NCI-H446 (cell line): ENCODE data around the gene VN1R5.
"Not testable (repeated sequence)": the region's sequence is repeated elsewhere in the genome, so short reads cannot be mapped to it uniquely, and the experiment has no call there.

Source experiments
- DNase-seq, 2 experiments: peaks; one replicate each; lab custom pipeline; 2025; lab: John Stamatoyannopoulos, UW

VN1R5 gene

DNA sequence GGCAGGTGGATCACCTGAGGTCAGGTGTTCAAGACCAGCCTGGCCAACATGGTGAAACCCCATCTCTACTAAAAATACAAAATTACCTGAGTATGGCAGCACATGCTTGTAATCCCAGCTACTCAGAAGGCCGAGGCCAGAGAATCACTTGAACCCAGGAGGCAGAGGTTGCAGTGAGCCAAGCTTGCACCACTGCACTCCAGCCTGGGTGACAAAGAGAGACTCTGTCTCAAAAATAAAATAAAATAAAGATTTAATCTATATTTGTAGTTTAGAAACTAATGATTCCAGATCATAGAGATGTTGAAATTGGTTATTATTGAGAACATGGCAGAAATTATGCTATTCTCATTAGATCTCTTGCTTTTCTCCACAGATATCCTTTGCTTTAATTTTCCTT lies at the start of gene VN1R5:
VN1R5 (plus strand) TSS at position 301 of the 400 bp plus-strand sequence.
- not testable (repeated sequence) for DNase-seq

DNA sequence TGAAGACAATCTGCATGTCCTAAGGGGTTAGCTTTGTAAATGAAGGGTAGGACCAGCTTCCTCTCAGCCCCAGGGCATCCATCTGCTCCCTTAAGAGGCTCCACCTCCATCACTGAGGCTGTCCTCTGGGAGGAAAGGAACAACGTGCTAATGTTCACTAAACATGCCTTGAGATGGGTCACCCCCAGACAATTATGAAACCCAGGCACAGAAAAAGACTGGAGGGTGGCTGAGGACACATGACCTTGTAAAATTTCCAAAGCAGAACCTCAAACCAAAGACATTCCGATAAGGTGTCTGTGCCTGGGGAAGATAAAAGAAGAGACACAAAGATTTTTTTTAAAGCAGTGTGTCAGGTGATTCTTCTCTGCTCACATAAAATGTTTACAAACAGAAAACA lies 46.5 kb upstream of the VN1R5 start:
- no peak for DNase-seq

DNA sequence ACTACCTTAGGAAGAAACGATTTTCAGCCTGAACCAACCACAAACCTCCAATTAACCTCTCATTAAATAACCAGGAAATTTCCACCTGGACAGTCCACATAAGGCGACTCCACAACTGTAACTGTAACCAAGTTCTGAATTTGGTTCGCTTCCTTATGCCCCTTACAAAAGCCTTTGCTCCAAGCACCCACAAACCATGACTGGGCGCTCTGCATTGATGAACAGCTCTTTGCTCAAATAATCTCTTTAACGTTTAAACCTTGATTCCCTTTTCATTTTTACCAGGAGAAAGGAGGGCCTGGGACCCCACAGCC lies 45.9 kb upstream of the VN1R5 start:
- no peak for DNase-seq

DNA sequence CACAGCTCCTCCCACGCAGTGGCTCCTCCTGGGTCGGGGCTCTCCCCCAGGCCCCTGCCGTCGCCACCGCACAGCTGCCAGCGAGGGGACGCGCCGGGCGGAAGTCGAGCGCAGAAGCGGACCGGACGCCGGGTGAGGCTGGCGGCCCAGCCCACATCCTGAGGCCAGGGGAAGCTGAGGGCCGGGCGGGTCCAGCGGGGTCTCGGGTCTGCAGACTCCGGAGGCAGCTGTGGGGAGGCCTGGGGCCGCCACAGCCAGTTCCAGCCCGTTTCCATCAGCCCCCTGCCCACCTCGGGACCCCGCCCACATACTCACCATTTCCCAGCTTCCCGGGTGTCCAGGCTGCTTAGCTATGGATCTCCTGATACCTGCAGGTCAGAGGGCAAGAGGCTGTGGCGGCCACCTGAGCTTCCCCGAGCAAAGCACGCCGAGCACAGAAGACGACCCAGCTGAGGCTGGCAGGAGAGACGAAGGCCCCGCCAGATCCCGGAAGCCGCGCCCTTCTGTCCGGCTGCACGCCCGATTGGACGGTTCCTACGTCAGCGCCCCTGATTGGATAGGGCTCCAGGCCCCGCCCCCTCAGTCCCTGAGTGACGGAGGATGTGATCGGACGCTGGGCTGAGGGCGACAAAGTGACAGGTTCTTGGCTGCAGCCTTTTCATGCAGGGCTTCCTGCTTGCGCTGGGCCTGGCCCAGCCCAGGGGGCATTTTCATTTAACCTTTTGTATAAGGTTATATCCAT lies 45.3 kb upstream of the VN1R5 start:
- peak; percentile 95 to 97 for DNase-seq

DNA sequence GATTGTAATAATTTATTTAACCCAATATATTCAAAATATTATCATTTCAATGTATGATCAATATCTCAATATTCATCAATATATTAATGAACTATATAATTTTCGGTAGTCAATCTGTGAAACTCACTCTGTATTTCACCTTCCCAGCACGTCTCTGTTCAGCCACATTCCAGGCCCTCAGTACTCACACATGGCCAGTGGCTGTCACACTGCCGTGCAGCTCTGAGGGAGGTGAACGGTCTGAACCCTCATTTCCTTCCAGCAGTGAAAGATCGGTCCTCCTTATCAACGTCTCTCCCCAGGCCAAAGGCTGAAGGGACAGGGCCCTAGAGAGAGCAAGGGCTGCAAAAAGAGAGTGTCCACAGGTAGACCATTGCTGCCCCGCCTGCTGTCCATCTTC lies 44.5 kb upstream of the VN1R5 start:
- no peak for DNase-seq

DNA sequence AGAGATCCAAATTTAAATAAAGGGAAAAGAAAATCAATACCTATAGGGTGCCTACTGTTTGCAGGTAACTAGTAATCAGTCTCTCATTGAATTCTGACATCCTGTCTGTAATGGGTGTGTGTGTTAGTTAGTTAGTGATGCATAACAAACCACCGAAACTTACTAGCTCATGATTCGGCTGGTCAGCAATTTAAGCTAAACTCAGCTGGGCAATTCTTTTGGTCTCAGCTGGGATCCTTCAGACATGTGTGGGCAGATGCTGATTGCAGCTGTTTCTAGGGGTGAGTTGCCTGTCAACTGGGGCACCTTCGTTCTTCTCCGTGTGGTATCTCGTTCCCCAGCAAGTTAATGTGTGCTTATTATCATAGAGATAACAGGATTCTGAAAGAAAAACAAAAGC lies 43.9 kb upstream of the VN1R5 start:
- DNase-seq = no peak

DNA sequence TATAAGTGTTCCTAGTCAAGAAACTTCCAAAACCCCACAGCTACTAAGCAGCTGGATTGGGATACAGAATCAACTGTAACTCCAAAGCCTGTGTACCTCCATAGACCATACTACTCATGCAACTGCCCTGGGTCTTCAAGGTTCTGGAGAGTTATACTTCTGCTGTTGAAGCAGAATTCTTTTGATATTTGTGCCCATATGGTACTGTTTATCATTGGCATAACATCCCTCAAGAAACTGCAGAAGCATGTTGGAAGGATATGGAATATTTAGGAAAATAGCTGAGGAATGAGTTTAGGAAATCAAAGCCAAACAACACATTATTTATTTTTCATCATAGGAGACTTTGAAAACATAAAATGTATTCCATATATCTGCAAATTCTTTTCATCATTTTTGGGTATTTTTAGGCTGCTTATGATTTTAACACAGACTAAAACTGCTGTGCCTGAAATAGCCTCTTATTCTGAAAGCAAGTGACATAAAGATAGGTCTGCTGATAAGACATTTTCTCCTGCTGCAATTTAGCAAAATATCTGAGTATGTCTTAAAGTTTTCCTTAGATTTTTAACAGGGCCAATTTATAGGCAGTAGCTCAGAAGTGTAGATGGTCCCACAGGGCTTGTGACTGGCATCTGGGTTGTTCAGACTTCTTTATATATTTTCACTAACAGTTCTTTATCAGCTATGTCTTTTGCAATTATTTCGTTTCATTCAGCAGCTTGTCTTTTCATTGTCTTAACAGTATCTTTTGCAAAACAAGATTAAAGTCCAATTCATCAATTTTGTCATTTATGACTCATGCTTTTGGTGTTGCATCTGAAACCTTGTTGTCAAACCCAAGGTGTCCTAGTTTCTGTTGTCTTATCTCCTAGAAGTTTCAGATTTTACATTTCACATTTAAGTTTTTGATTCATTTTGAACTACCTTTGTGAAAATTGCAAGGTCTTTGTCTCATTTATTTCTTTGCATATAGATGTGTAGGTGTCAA lies 43.0 kb upstream of the VN1R5 start:
- no peak for DNase-seq

DNA sequence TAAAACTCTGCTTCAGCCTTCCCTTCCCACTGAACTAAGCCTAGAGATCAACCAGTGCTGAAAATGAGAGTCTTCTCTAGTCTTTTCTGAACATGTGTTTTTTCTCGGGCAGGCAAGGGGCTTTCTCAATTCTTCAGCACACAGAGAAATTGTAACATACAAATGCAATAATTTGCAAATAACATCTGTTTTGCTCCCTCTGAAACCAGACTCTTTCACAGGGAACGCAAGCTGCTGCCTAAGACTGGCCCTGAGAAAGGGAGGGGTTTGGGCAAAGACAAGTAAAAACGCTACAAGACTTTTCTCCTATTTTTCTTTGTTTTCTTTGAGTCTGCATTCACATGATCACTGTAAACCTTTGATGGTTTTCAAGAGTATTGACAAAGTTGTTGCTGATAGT lies 39.6 kb upstream of the VN1R5 start:
- no peak for DNase-seq

DNA sequence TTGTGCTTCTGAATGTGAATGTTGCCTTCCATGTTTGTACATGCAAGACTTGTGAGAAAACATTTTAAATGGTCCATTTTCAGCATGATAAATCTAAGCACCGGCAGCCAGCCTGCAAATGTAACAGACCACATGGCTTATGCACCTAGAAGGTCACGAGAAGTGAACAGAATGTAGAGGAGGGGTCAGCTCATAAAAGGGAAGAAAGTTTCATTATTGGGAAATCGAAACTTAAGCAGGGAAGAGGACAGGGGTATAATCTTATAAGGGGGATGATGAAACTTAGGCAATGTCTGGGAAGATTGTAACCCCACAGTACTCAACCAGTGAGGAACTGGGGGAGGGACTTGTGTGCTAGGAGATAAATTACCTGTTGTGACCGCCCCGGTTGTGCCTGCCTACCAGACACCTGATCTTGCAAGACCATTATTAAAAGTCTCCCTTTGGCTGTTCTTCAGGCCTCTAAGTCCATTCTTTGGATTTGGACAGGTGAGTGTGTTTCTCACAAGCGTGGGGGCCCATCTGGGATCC lies 37.7 kb upstream of the VN1R5 start:
- no peak for DNase-seq

DNA sequence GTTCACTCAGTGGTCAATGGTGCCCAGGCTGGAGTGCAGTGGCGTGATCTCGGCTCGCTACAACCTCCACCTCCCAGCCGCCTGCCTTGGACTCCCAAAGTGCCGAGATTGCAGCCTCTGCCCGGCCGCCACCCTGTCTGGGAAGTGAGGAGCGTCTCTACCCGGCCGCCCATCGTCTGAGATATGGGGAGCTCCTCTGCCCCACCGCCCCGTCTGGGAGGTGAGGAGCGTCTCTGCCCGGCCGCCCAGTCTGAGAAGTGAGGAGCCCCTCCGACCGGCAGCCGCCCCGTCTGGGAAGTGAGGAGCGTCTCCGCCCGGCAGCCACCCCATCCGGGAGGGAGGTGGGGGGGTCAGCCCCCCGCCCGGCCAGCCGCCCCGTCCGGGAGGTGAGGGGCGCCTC lies 35.6 kb upstream of the VN1R5 start:
- not testable (repeated sequence) for DNase-seq

DNA sequence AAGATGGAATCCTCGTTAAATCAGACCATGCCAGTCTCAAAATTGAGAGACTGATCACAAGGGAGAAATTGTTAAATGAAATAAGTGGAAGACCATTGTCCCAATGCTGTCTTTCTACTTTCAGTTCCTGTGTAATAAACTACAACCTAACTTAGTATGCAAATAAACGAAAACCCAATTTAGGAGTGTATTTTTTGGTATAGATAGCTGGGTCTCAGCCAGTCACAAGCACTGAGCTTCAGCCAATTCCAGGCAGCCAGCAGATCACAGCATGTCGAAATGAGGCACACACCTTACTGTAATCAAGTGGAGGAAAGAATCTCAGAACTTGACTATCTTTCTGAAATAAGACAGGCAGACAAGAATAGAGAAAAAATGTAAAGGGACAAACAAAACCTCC lies 33.0 kb upstream of the VN1R5 start:
- no peak for DNase-seq

DNA sequence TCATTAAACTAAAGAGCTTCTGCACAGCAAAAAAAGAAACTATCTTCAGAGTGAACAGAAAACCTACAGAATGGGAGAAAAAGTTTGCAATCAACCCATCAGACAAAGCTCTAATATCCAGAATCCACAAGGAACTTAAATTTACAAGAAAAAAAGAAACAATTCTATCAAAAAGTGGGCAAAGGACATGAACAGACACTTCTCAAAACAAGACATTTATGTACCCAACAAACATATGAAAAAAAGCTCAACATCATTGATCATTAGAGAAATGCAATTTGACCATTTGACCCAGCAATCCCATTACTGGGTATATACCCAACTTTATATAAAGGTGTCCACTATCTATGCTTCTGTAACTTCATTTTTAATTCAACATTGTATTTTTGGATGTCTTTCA lies 31.1 kb upstream of the VN1R5 start:
- no peak for DNase-seq

DNA sequence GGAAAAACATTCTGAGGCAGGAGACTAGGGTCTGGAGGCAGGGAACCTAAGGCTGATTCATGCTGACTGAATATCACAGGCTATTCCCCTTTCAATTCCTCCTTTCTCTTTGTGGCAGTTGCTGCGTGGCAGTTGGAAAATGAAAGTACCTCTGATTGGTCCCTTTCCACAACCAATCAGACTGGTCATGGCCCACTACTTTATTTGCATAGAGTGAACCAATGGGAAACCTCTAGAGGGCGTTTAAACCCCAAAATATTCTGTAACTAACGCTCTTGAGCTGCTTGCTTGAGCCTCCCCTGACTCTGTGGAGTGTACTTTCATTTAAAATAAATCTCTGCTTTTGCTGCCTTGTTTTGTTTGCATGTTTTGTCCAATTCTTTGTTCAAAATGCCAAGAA lies 27.7 kb upstream of the VN1R5 start:
- no peak for DNase-seq

DNA sequence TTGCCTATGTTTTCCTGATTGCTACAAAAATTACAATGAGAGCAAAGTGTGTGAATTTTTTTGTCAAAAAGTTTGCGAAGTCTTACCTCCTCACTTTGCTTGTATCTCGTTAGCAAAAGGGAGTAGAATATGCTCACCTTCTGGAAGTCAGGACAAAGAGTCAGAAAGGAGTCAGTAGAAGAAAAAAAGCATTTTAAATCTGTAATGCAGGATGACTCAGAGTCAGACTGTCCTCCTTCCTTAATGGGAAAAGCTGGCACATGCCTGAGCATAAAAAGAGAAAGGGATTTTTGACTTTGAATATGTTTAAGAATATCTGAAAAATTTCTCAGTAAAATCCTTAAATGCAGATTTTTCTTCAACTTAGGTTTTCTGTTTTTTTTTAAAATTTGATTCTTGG lies 14.2 kb upstream of the VN1R5 start:
- DNase-seq = no peak

DNA sequence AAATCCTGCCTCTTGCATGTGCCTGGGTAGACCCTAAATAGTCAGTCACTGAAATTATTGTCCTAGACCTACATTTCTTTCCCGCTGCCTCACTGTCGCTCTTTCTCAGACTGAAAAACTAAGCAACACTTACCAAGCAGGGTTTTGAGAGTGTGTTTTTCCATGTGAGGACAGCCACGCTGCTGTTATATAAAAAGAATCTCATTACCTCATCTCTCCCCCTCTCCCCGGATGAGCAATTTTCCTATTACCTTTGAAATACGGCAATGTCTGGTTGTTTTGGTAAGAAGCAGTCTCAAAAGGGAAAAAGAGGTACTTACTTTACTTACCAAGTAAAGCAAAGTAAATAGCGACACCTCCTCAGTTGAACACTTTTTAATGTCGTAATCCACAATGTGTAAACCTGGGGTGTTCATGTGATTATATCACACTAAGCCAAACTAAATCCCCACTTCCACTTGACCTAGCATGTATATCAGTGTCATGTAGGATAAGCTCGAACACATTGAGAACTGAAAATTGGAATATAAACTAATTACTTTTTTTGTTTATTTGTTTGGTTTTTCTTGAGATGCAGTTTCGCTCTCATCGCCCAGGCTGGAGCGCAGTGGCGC lies 12.2 kb upstream of the VN1R5 start:
- DNase-seq = no peak

DNA sequence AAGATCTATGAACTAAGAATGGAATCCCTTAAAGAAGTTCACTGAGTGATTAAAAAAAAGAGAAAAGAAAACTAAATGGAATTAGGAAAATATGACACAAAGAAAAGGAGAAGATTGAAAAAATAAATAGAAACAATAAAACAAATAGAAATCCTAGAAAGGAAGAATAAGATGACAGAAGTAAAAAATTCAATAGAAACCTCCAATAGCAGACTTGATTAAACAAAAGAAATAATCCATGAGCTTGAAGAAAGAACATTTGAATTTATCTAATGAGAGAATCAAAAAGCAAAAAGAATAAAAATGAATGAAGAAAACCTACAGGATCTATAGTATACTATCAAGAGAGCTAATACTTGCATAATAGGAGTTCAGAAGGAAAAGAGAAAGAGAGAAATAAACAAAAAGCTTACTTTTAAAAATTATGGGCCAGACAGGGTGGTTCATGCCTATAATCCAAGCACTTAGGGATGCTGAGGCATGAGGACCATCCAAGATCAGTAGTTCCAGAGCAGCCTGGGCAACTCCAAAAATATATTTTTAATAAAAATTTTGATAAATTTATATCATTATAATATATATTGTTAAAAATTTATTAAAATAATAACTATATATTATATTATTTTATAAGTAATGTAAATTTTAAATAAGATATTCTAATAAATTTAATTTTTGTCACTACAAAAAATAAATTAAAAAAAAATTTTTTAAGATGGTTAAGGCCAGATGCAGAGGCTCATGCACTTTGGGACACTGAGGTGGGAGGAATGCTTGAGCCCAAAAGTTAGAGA lies 9.4 kb upstream of the VN1R5 start:
- DNase-seq = no peak

DNA sequence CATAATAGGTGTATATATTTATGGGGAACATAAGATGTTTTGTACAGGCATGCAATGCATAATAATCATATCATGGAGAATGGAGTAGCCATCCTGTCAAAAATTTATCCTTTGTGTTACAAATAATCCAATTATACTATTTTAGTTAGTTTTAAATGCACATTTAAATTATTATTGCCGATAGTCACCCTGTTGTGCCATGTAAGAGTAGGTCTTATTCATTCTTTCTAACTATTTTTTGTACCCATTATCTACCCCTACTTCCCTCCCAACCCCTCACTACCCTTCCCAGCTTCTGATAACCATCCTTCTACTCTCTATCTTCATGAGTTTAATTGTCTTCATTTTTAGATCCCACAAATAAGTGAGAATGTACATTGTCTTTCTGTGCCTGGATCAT lies 8.3 kb upstream of the VN1R5 start:
- no peak for DNase-seq

DNA sequence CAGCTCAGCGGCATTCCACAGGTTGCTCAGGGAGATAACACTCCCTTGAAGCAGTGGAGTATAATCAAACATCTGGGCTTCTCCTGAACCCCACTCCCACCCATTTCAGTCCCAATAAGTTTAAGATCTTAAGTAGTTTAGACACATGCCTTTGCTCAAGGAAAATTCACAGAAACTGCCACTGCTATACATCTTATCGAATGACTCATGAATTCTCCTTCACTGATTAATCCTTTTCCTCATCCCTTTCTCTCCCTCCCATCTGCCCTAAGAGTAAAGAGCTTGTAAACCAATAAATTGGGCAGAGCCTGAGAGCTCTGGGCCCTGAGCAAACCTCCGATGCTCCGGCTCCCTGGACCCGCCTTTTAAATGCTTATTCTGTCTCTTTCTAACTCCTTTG lies 10.2 kb downstream of the VN1R5 start:
- DNase-seq = no peak

DNA sequence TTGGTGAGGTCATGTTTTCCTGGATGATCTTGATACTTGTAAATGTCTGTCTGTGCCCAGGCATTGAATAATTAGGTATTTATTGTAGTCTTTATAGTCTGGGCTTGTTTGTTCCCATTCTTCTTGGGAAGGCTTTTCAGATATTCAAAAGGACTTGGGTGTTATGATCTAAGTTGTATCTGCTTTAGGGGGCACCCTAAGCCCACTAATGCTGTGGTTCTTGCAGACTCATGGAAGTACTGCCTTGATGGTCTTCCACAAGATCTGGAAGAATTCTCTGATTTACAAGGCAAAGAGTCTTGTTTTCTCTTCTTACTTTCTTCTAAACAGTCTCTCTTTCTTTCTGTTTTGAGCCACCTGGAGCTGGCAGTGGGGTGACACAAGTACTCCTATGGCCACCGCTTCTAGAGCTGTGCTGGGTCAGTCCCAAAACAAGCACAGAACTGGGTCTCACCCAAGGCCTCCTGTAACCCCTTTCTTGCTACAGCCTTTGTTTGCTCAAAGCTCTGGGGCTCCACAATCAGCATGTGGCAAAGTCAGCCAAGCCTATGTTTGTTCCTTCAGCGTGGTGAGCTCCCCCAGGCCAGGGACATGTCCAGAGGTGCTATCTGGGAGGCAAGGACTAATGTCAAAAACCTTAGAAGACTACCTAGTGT lies 12.6 kb downstream of the VN1R5 start:
- no peak for DNase-seq

DNA sequence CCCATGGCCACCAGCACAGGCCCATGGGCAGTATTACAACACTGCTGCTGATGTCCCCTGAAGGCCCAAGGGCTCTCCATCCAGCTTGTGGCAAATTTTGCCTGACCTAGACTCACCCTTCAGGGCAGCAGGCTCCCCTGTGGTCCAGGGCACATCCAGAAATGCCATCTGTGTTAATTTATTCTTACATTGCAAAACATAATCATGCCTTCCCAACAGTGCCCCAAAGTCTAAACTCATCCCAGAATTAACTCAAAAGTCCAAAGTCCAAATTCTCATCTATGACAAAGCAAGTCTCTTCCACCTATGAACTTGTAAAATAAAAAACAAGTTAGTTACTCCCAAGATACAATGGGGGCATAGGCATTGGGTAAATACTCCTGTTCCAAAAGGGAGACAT lies 13.3 kb downstream of the VN1R5 start:
- DNase-seq = no peak

DNA sequence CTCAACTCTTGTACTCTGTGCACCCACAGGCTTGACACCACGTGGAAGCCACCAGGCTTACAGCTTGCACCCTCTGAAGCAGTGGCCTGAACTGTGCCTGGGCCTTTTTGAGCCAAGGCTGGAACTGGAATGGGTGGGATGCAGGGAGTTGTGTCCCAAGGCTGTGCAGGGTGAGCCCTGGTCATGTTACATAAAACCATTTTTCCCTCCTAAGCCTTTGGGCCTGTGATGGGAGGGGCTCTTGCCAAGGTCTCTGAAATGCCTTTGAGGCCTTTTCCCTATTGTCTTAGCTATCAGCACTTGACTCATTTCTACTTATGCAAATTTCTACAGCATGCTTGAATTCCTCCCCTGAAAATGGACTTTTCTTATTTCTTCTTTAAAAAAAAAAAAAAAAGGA lies 14.1 kb downstream of the VN1R5 start:
- no peak for DNase-seq
